HepG2 (cell line): ENCODE results near the gene PKLR. TPM values are rescaled to one million over a fixed set of nuclear protein-coding genes. Genes with fewer than 3 reads are reported as not detected.

Source experiments
- CCAR2 ChIP-seq: fragments of 200-400 bp; formaldehyde crosslinking; optimal IDR thresholded peaks from 2 replicates; pipeline ENCODE3; 2018; ENCODE audit warnings: low read depth, mild to moderate bottlenecking, low read length, moderate library complexity
- CEBPG ChIP-seq: IDR thresholded peaks from 2 replicates; pipeline ENCODE4 v1.6.1; 2016
- GATAD1 ChIP-seq: IDR thresholded peaks from 2 replicates; pipeline ENCODE4 v1.6.1; 2016; ENCODE audit warnings: missing genetic modification reagents, missing compliant biosample characterization
- HNRNPUL1 ChIP-seq: fragments of 200-400 bp; formaldehyde crosslinking; IDR thresholded peaks from 2 replicates; pipeline ENCODE4 v1.6.1; 2017; ENCODE audit warnings: low read depth, mild to moderate bottlenecking, low read length, moderate library complexity
- IRF2 ChIP-seq: IDR thresholded peaks from 2 replicates; pipeline ENCODE4 v1.6.1; 2018; ENCODE audit warnings: missing genetic modification reagents, missing compliant biosample characterization
- MIER2 ChIP-seq: IDR thresholded peaks from 2 replicates; pipeline ENCODE4 v1.6.1; 2016; ENCODE audit warnings: missing biosample characterization, missing genetic modification reagents
- REPIN1 ChIP-seq: sonication (generic); formaldehyde crosslinking; IDR thresholded peaks from 2 replicates; pipeline ENCODE4 v1.8.0; 2022; ENCODE audit warnings: missing genetic modification reagents, low read depth, mild to moderate bottlenecking, borderline replicate concordance
- RXRB ChIP-seq: IDR thresholded peaks from 2 replicates; pipeline ENCODE4 v1.6.1; 2016; ENCODE audit warnings: borderline replicate concordance, missing genetic modification reagents, missing compliant biosample characterization
- SAP130 ChIP-seq: IDR thresholded peaks from 2 replicates; pipeline ENCODE4 v1.6.1; 2016; ENCODE audit warnings: low read depth
- TBX3 ChIP-seq: fragments of 450-650 bp; IDR thresholded peaks from 2 replicates; pipeline ENCODE4 v1.6.1; 2017; ENCODE audit warnings: antibody characterized with exemption, mild to moderate bottlenecking, inconsistent platforms, borderline replicate concordance
- TGIF2 ChIP-seq: IDR thresholded peaks from 2 replicates; pipeline ENCODE4 v1.6.1; 2016; ENCODE audit warnings: control low read depth, missing compliant biosample characterization
- ZMAT3 ChIP-seq: sonication (generic); formaldehyde crosslinking; conservative IDR thresholded peaks from 2 replicates; pipeline ENCODE4 v1.7.0; 2021; ENCODE audit warnings: missing genetic modification reagents
- ZNF124 ChIP-seq: sonication (generic); formaldehyde crosslinking; IDR thresholded peaks from 2 replicates; pipeline ENCODE4 v1.4.0; 2020; ENCODE audit warnings: missing genetic modification reagents
- ZSCAN29 ChIP-seq: sonication (generic); formaldehyde crosslinking; conservative IDR thresholded peaks from 2 replicates; pipeline ENCODE4 v1.4.0; 2020; ENCODE audit warnings: mild to moderate bottlenecking, missing genetic modification reagents
- polyA plus RNA-seq, 8 experiments: library from polyadenylated mRNA; depleted of rRNA in 3 of 8; stranded (reverse) in 7 of 8; unstranded in 1 of 8; fragments of >200 nt; fragmentation: Illumina TruSeq in 4 of 8; extraction: Trizol in 4 of 8; gene quantifications; 2 replicates each; pipeline versions ENCODE4 v1.2.1 to v1.2.3, GENCODE V29; 2011 to 2016; ENCODE audit warnings: low read depth in 4 of 8, missing spikeins in 1 of 8, mixed read lengths in 1 of 8; ENCODE audit not compliant: insufficient read depth in 1 of 8
- total RNA-seq, 5 experiments: library from RNA; depleted of rRNA; stranded (reverse); fragments of >200 nt; fragmentation: Illumina TruSeq; extraction: Trizol; gene quantifications; 2 replicates each; pipeline ENCODE4 v1.2.3, GENCODE V29; 2016; ENCODE audit warnings: low read depth in 1 of 5
- TF ChIP-seq, protein P1 (sequence below): sonication (generic); formaldehyde crosslinking; IDR thresholded peaks from 2 replicates; pipeline ENCODE4 v1.8.0; 2022; ENCODE audit warnings: mild to moderate bottlenecking, missing genetic modification reagents; ENCODE audit not compliant: insufficient replicate concordance
- TF ChIP-seq, protein P2 (sequence below): IDR thresholded peaks from 2 replicates; pipeline ENCODE4 v1.6.1; 2012; ENCODE audit warnings: inconsistent platforms
- TF ChIP-seq, protein P3 (sequence below): sonication (generic); formaldehyde crosslinking; IDR thresholded peaks from 2 replicates; pipeline ENCODE4 v1.5.1; 2020; ENCODE audit warnings: mild to moderate bottlenecking, moderate library complexity, missing genetic modification reagents
- TF ChIP-seq, protein P4 (sequence below): sonication (generic); formaldehyde crosslinking; IDR thresholded peaks from 2 replicates; pipeline ENCODE4 v1.4.0; 2020; ENCODE audit warnings: missing genetic modification reagents, mild to moderate bottlenecking, borderline replicate concordance
- TF ChIP-seq, protein P5 (sequence below): IDR thresholded peaks from 2 replicates; pipeline ENCODE4 v1.6.1; 2016
- TF ChIP-seq, protein P6 (sequence below): sonication (generic); formaldehyde crosslinking; conservative IDR thresholded peaks from 2 replicates; pipeline ENCODE4 v1.8.0; 2022; ENCODE audit warnings: missing genetic modification reagents
- TF ChIP-seq, protein P7 (sequence below): sonication (generic); formaldehyde crosslinking; IDR thresholded peaks from 2 replicates; pipeline ENCODE4 v1.4.0; 2020; ENCODE audit warnings: mild to moderate bottlenecking, missing genetic modification reagents

The PKLR gene
- total and polyA plus RNA-seq, 2 of the 13 experiments (the other 11 are each of a cell fraction or from before 2014, with no cell fraction given), result 10.3 to 29.3 TPM

DNA sequence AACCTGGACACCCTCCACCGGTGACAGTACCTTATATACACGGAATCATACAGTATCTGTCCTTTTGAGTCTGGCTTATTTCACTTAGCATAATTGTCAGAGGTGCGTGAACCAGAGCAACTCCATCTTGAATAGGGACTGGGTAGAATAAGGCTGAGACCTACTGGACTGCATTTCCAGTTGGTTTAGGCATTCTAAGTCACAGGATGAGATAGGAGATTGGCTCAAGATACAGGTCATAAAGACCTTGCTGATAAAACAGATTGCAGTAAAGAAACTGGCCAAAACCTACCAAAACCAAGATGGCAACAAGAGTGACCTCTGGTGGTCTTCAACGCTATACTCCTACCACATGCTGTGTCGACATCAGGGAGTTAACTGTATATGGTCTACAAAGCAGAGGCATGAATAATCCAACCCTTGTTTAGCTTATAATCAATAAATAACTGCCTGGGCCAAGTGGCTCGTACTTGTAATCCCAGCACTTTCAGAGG is 6.1 kb upstream of the PKLR start (continued):
- TF ChIP-seq, protein P1, sequence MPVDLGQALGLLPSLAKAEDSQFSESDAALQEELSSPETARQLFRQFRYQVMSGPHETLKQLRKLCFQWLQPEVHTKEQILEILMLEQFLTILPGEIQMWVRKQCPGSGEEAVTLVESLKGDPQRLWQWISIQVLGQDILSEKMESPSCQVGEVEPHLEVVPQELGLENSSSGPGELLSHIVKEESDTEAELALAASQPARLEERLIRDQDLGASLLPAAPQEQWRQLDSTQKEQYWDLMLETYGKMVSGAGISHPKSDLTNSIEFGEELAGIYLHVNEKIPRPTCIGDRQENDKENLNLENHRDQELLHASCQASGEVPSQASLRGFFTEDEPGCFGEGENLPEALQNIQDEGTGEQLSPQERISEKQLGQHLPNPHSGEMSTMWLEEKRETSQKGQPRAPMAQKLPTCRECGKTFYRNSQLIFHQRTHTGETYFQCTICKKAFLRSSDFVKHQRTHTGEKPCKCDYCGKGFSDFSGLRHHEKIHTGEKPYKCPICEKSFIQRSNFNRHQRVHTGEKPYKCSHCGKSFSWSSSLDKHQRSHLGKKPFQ, result no peak
- TF ChIP-seq, protein P2, sequence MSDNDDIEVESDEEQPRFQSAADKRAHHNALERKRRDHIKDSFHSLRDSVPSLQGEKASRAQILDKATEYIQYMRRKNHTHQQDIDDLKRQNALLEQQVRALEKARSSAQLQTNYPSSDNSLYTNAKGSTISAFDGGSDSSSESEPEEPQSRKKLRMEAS, result peak; percentile 58; the same call in 1 of the 2 replicates
- TF ChIP-seq CEBPG (CRISPR knock-in tag) (peak; percentile 80), ZMAT3 (CRISPR knock-in tag) (0 out of 2 replicates have a peak, but pooled peaks have one; percentile 65), ZSCAN29 (CRISPR knock-in tag) (0 out of 2 replicates have a peak, but pooled peaks have one; percentile 58), CCAR2 (no peak), ZNF124 (CRISPR knock-in tag) (peak; percentile 48; the same call in 1 of the 2 replicates), HNRNPUL1 (no peak), TGIF2 (CRISPR knock-in tag) (no peak), IRF2 (CRISPR knock-in tag) (peak; percentile 64; the same call in 1 of the 2 replicates), REPIN1 (peak; percentile 55; the same call in 1 of the 2 replicates), MIER2 (CRISPR knock-in tag) (peak; percentile 63; the same call in 1 of the 2 replicates), RXRB (CRISPR knock-in tag) (peak; percentile 28; the same call in 1 of the 2 replicates), TBX3 (no peak), GATAD1 (CRISPR knock-in tag) (peak; percentile 31; the same call in 1 of the 2 replicates), SAP130 (CRISPR knock-in tag) (peak; percentile 77)
- TF ChIP-seq, protein P3, sequence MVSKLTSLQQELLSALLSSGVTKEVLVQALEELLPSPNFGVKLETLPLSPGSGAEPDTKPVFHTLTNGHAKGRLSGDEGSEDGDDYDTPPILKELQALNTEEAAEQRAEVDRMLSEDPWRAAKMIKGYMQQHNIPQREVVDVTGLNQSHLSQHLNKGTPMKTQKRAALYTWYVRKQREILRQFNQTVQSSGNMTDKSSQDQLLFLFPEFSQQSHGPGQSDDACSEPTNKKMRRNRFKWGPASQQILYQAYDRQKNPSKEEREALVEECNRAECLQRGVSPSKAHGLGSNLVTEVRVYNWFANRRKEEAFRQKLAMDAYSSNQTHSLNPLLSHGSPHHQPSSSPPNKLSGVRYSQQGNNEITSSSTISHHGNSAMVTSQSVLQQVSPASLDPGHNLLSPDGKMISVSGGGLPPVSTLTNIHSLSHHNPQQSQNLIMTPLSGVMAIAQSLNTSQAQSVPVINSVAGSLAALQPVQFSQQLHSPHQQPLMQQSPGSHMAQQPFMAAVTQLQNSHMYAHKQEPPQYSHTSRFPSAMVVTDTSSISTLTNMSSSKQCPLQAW (CRISPR knock-in tag), result no peak
- TF ChIP-seq, protein P4, sequence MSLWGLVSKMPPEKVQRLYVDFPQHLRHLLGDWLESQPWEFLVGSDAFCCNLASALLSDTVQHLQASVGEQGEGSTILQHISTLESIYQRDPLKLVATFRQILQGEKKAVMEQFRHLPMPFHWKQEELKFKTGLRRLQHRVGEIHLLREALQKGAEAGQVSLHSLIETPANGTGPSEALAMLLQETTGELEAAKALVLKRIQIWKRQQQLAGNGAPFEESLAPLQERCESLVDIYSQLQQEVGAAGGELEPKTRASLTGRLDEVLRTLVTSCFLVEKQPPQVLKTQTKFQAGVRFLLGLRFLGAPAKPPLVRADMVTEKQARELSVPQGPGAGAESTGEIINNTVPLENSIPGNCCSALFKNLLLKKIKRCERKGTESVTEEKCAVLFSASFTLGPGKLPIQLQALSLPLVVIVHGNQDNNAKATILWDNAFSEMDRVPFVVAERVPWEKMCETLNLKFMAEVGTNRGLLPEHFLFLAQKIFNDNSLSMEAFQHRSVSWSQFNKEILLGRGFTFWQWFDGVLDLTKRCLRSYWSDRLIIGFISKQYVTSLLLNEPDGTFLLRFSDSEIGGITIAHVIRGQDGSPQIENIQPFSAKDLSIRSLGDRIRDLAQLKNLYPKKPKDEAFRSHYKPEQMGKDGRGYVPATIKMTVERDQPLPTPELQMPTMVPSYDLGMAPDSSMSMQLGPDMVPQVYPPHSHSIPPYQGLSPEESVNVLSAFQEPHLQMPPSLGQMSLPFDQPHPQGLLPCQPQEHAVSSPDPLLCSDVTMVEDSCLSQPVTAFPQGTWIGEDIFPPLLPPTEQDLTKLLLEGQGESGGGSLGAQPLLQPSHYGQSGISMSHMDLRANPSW, result no peak
- TF ChIP-seq, protein P5, sequence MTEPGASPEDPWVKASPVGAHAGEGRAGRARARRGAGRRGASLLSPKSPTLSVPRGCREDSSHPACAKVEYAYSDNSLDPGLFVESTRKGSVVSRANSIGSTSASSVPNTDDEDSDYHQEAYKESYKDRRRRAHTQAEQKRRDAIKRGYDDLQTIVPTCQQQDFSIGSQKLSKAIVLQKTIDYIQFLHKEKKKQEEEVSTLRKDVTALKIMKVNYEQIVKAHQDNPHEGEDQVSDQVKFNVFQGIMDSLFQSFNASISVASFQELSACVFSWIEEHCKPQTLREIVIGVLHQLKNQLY (CRISPR knock-in tag), result 0 out of 2 replicates have a peak, but pooled peaks have one; percentile 29
- TF ChIP-seq, protein P6, sequence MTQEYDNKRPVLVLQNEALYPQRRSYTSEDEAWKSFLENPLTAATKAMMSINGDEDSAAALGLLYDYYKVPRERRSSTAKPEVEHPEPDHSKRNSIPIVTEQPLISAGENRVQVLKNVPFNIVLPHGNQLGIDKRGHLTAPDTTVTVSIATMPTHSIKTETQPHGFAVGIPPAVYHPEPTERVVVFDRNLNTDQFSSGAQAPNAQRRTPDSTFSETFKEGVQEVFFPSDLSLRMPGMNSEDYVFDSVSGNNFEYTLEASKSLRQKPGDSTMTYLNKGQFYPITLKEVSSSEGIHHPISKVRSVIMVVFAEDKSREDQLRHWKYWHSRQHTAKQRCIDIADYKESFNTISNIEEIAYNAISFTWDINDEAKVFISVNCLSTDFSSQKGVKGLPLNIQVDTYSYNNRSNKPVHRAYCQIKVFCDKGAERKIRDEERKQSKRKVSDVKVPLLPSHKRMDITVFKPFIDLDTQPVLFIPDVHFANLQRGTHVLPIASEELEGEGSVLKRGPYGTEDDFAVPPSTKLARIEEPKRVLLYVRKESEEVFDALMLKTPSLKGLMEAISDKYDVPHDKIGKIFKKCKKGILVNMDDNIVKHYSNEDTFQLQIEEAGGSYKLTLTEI (CRISPR knock-in tag), result no peak
- TF ChIP-seq, protein P7, sequence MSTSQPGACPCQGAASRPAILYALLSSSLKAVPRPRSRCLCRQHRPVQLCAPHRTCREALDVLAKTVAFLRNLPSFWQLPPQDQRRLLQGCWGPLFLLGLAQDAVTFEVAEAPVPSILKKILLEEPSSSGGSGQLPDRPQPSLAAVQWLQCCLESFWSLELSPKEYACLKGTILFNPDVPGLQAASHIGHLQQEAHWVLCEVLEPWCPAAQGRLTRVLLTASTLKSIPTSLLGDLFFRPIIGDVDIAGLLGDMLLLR, result no peak
